ENCODE measurements around the gene PHIP. TPM values are rescaled to one million over a fixed set of nuclear protein-coding genes. Genes with fewer than 3 reads are reported as not detected.

PHIP gene
- total RNA-seq, 1 donor: 26.3 TPM

GRCh38 chr6:78989191-78989590 lies 88.9 kb downstream of the PHIP start:
- TF ChIP-seq, protein P1, sequence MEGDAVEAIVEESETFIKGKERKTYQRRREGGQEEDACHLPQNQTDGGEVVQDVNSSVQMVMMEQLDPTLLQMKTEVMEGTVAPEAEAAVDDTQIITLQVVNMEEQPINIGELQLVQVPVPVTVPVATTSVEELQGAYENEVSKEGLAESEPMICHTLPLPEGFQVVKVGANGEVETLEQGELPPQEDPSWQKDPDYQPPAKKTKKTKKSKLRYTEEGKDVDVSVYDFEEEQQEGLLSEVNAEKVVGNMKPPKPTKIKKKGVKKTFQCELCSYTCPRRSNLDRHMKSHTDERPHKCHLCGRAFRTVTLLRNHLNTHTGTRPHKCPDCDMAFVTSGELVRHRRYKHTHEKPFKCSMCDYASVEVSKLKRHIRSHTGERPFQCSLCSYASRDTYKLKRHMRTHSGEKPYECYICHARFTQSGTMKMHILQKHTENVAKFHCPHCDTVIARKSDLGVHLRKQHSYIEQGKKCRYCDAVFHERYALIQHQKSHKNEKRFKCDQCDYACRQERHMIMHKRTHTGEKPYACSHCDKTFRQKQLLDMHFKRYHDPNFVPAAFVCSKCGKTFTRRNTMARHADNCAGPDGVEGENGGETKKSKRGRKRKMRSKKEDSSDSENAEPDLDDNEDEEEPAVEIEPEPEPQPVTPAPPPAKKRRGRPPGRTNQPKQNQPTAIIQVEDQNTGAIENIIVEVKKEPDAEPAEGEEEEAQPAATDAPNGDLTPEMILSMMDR (IDR thresholded peaks at IDR 0.05; ENCODE audit: insufficient read depth, low read depth, low read length): no peak

DNA sequence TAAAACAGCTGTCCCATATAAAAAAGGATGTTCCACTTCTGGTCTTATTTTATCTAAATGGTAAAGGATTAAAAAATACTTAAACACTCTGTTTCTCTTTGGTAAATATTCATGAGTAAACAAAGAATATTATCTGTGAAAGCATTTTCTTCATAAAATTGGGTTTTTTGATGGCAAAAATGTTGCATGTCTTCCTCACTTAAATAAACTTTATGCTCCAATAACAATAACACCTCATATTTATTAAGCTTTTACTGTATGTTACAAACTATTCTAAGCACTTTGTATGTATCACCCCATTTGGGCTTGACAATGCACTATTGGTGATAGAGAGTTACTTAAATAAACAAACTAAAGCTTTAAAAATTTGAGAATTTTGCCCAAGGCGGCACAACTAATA lies 91.9 kb downstream of the PHIP start:
- TF ChIP-seq, protein P1 (IDR thresholded peaks at IDR 0.05; ENCODE audit: insufficient read depth, low read depth, low read length): no peak

More at GRCh38 chr6:78989191-78989590, 88.9 kb downstream of the PHIP start:
- no peak overlapping the region for H3K4me3 ChIP-seq (ENCODE audit: low read depth, low read length)
- no peak for DNase-seq (ENCODE audit: low read depth)

GRCh38 chr6:78984225-78984950 lies 93.7 kb downstream of the PHIP start:
- H3K4me3 ChIP-seq (ENCODE audit: low read depth, low read length): no peak overlapping the region
- no peak for DNase-seq (ENCODE audit: low read depth)
- TF ChIP-seq, protein P1 (IDR thresholded peaks at IDR 0.05; ENCODE audit: insufficient read depth, low read depth, low read length): no peak

More for the DNA sequence above, 91.9 kb downstream of the PHIP start:
- H3K4me3 ChIP-seq (ENCODE audit: low read depth, low read length): no peak overlapping the region
- no peak for DNase-seq (ENCODE audit: low read depth)

DNA sequence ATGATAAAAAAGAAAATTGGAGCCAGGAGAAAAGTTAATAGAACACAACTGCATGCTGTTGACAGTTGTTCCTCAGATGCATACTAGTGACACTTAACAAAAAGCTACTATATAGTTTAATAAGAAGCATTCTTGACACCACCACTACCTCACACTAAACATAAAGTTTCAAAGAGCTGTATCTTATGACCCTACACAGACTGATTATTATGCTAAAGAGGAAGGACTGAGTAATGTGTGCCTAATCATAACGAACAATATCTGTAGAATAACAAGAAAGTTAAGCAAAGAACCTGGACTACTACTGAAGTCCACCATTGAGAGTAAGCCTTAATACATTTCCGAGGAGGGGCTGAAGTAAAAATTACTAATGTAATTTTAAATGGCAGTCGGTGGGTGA lies 110.9 kb downstream of the PHIP start:
- H3K4me3 ChIP-seq (ENCODE audit: low read depth, low read length): no peak overlapping the region
- DNase-seq (ENCODE audit: low read depth): no peak
- TF ChIP-seq, protein P1 (IDR thresholded peaks at IDR 0.05; ENCODE audit: insufficient read depth, low read depth, low read length): no peak

GRCh38 chr6:78966542-78966941 lies 111.5 kb downstream of the PHIP start:
- no peak overlapping the region for H3K4me3 ChIP-seq (ENCODE audit: low read depth, low read length)
- no peak for DNase-seq (ENCODE audit: low read depth)
- TF ChIP-seq, protein P1 (IDR thresholded peaks at IDR 0.05; ENCODE audit: insufficient read depth, low read depth, low read length): no peak

GRCh38 chr6:78962448-78962847 lies 115.6 kb downstream of the PHIP start:
- TF ChIP-seq, protein P1 (IDR thresholded peaks at IDR 0.05; ENCODE audit: insufficient read depth, low read depth, low read length): no peak
- H3K4me3 ChIP-seq (ENCODE audit: low read depth, low read length): no peak overlapping the region
- DNase-seq (ENCODE audit: low read depth): no peak

DNA sequence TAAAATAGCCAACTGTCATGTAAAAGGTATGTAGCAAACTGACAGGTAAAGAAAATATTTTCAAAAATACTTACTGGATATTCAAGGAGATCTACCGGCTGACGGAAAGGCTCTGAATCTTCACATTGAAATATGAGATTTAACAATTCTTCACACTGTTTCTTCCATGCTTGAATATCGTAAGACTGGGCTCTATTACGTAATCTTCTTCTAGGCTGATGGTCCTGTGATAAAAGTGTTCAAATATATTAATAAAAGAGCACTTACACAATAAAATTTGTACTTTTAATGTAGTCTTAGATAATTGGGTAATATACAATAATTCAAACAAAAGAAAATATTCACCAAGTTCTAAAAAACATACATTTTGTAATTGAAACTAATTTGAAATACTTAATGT lies 123.3 kb downstream of the PHIP start:
- TF ChIP-seq, protein P1 (IDR thresholded peaks at IDR 0.05; ENCODE audit: insufficient read depth, low read depth, low read length): no peak
- no peak for DNase-seq (ENCODE audit: low read depth)
- H3K4me3 ChIP-seq (ENCODE audit: low read depth, low read length): no peak overlapping the region
